ENCODE measurements around the gene MYCL.
A peak's percentile ranks its signal among the peaks of the same experiment; 100 is the strongest.

MYCL gene

DNA sequence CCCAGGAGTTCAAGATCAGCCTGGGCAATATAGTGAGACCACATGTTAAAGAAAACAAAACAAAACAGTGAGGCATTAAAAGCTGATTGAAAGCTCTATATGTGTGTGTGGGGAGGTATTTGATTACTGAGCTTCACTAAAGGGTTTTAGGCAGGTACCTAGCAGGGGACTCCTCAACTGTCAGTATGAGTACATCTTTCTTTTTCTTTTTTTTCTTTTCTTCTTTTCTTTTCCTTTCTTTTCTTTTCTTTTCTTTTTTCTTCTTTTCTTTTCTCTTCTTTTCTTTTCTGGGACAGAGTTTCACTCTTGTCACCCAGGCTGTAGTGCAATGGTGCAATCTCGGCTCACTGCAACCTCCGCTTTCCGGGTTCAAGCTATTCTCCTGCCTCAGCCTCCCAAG, 8.5 kb upstream of the MYCL start:
- no peak overlapping the region for H3K9ac ChIP-seq (ENCODE audit: low read length)
- H3K4me3 ChIP-seq (ENCODE audit: low read length): no peak overlapping the region
- H3K4me1 ChIP-seq (ENCODE audit: control insufficient read depth, insufficient read depth, low read length): no peaks in the 10 kb centered on the region
- peaks cover 3% of the 10 kb centered on the region for H3K9me3 ChIP-seq (ENCODE audit: control insufficient read depth, low read length)
- H3K27me3 ChIP-seq (ENCODE audit: control insufficient read depth, insufficient read depth, low read length): no peaks in the 10 kb centered on the region
- no peaks in the 10 kb centered on the region for H3K36me3 ChIP-seq (ENCODE audit: control insufficient read depth, insufficient read depth, low read length)

DNA sequence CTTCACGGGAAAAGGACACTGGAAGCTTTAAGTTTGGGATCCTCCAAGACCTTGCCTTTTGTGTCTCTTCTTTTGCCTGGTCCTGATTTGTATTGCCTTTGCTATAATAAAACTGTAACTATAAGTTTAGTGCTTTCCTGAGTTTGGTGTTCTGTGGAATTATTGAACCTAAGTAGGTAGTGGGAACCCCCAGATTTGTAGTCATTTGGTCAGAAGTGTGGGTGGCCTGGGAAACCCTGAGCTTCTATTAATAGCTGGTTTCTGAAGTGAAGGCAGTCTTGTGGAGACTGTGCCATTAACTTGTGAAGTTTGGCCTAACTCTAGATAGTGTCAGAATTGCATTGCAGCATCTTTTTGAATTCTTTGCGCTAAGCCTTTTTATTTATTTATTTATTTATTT, 6.8 kb upstream of the MYCL start:
- no peak overlapping the region for H3K4me3 ChIP-seq (ENCODE audit: low read length)
- H3K36me3 ChIP-seq (ENCODE audit: control insufficient read depth, insufficient read depth, low read length): no peaks in the 10 kb centered on the region
- no peaks in the 10 kb centered on the region for H3K27me3 ChIP-seq (ENCODE audit: control insufficient read depth, insufficient read depth, low read length)
- no peaks in the 10 kb centered on the region for H3K4me1 ChIP-seq (ENCODE audit: control insufficient read depth, insufficient read depth, low read length)
- no peak overlapping the region for H3K9ac ChIP-seq (ENCODE audit: low read length)
- H3K9me3 ChIP-seq (ENCODE audit: control insufficient read depth, low read length): peaks cover 3% of the 10 kb centered on the region

DNA sequence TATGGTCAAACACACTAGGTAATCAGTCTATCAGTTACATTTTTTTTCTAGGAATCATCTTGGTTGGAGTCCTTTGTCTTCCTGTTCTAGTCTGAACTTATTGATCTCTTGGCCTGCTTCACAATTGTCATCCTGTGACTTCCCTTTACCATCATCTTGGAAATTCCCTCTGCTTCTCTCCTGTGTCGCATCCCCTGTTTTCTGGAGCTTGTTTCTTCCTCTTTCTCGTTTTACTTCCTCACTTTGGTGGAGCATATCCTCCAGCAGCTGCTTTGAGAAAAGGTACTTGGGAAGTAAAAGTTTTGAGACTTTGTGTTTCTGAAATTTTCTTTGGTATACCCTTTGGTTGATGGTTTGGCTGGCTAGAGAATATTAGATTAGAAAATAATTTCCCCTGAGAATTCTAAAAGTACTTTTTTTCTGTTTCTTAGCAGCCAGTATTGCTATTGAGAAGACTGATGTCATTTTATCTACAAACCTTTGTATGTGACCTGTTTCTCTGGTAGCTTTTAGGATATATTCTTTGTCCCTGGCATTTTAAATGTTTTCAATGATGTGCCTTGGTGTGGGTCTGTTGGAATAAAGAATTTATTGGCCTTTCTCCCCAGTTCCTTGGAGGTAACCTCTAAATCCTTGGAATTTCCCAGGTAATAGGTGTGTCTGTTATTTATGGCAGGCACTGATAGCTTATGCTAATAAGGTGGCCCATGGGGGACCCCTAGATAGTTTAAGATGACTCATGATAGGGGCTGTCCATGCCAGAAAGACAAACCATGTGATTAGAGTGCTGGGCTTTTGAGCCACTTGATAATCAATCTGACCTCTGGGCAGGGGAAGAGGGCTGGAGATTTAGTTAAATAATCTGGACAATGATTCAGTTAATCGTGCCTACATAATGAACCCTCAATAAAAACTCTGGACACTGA, 6.1 kb upstream of the MYCL start:
- H3K4me1 ChIP-seq (ENCODE audit: control insufficient read depth, insufficient read depth, low read length): no peaks in the 10 kb centered on the region
- no peak overlapping the region for H3K4me3 ChIP-seq (ENCODE audit: low read length)
- peaks cover 3% of the 10 kb centered on the region for H3K9me3 ChIP-seq (ENCODE audit: control insufficient read depth, low read length)
- no peak overlapping the region for H3K9ac ChIP-seq (ENCODE audit: low read length)
- H3K36me3 ChIP-seq (ENCODE audit: control insufficient read depth, insufficient read depth, low read length): no peaks in the 10 kb centered on the region
- peaks cover 6% of the 10 kb centered on the region for H3K27me3 ChIP-seq (ENCODE audit: control insufficient read depth, insufficient read depth, low read length)

DNA sequence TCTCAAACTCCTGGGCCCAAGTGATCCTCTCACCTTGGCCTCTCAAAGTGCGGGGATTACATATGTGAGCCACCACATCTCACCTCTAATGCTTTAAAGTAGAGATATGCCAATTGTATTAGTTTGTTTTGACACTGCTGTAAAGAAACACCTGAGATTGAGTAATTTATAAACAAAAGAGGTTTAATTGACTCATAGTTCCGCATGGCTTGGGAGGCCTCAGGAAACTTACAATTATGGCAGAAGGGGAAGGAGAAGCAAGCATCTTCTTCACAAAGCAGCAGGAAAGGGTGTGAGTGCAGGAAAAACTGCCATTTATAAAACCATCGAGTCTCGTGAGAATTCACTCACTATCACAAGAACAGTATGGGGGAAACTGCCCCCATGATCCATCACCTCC, 3.5 kb upstream of the MYCL start:
- Histone ChIP-seq H3K9ac (ENCODE audit: low read length) (no peak overlapping the region), H3K36me3 (ENCODE audit: control insufficient read depth, insufficient read depth, low read length) (no peaks in the 10 kb centered on the region), H3K9me3 (ENCODE audit: control insufficient read depth, low read length) (peaks cover 3% of the 10 kb centered on the region), H3K27me3 (ENCODE audit: control insufficient read depth, insufficient read depth, low read length) (peaks cover 21% of the 10 kb centered on the region), H3K4me1 (ENCODE audit: control insufficient read depth, insufficient read depth, low read length) (peaks cover 7% of the 10 kb centered on the region), H3K4me3 (ENCODE audit: low read length) (no peak overlapping the region)

DNA sequence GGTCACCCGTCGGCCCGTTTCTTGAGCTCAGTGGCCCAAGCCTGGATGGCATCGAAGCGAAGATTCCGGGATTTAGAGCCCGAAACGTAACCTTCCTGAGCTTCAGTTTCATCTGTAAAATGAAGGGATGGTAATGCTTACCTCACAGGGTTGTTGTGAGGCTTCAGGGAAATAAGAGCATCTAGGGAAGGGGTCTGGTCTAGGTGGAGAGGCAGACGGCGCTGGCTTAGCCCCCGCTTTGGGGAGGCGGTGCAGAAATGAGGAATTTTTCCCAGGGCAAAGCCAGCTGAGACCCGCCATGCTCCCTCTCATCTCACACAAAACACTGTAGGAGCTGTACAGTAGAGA, 717 bp upstream of the MYCL start:
- Histone ChIP-seq H3K4me1 (ENCODE audit: control insufficient read depth, insufficient read depth, low read length) (peaks cover 31% of the 10 kb centered on the region), H3K36me3 (ENCODE audit: control insufficient read depth, insufficient read depth, low read length) (no peaks in the 10 kb centered on the region), H3K9ac (ENCODE audit: low read length) (peak overlapping the region; percentile 66), H3K27me3 (ENCODE audit: control insufficient read depth, insufficient read depth, low read length) (peaks cover 24% of the 10 kb centered on the region), H3K9me3 (ENCODE audit: control insufficient read depth, low read length) (no peaks in the 10 kb centered on the region), H3K4me3 (ENCODE audit: low read length) (no peak overlapping the region)

DNA sequence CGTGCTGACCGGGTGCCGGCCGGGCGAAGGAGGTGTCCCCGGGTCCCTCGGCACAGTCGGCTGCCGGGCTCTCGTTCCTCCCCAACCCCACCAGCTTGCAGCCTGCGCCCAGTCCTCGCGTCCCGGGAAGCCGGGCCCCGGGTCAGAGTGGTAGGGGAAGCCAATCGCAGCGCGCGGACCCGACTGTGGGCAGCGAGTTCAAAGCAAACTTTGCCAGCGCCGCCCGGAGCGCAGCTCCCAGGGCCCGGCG, 328 bp downstream of the MYCL start:
- H3K9me3 ChIP-seq (ENCODE audit: control insufficient read depth, low read length): no peaks in the 10 kb centered on the region
- H3K27me3 ChIP-seq (ENCODE audit: control insufficient read depth, insufficient read depth, low read length): peaks cover 27% of the 10 kb centered on the region
- H3K4me1 ChIP-seq (ENCODE audit: control insufficient read depth, insufficient read depth, low read length): peaks cover 31% of the 10 kb centered on the region
- H3K4me3 ChIP-seq (ENCODE audit: low read length): peak overlapping the region; percentile 60
- H3K36me3 ChIP-seq (ENCODE audit: control insufficient read depth, insufficient read depth, low read length): no peaks in the 10 kb centered on the region
- H3K9ac ChIP-seq (ENCODE audit: low read length): peak overlapping the region; percentile 78

DNA sequence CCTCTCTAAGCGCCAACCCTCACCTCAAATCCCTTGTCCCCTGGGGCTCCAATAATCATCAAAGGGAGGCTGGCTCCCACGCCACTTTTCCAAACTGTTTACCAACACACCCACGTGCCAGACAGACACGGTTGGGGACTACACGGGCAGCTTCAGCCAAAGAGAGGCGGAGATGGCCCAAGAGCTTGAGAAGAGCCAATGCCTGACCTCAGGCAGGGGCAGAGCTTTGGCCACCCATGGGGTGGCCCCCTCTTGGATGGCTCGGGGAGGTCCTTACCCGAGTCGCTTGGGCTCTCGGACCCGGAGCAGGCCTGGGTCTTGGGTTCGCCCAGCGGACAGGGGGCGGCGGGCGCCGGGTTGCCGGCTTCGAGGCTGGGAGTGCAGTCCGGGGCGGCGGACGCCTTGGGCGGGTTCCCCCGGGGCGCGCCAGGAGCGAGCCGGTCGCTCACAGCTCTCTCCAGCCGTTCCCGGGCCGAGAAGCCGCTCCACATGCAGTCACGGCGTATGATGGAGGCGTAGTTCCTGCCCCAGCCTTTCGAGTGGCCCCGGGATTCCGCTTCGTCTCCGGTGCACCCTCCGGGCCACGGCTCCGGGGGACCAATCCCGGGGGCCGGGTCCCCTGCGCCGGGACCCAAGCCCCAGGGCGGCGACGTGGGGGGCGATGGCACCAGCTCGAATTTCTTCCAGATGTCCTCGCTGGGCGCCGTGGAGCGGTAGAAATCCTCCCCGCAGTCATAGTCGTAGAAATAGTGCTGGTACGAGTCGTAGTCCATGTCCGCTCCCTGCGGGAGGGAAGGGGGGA, 854 bp downstream of the MYCL start:
- Histone ChIP-seq H3K9ac (ENCODE audit: low read length) (peak overlapping the region; percentile 78), H3K36me3 (ENCODE audit: control insufficient read depth, insufficient read depth, low read length) (no peaks in the 10 kb centered on the region), H3K9me3 (ENCODE audit: control insufficient read depth, low read length) (no peaks in the 10 kb centered on the region), H3K27me3 (ENCODE audit: control insufficient read depth, insufficient read depth, low read length) (peaks cover 27% of the 10 kb centered on the region), H3K4me3 (ENCODE audit: low read length) (peak overlapping the region; percentile 60), H3K4me1 (ENCODE audit: control insufficient read depth, insufficient read depth, low read length) (peaks cover 31% of the 10 kb centered on the region)

DNA sequence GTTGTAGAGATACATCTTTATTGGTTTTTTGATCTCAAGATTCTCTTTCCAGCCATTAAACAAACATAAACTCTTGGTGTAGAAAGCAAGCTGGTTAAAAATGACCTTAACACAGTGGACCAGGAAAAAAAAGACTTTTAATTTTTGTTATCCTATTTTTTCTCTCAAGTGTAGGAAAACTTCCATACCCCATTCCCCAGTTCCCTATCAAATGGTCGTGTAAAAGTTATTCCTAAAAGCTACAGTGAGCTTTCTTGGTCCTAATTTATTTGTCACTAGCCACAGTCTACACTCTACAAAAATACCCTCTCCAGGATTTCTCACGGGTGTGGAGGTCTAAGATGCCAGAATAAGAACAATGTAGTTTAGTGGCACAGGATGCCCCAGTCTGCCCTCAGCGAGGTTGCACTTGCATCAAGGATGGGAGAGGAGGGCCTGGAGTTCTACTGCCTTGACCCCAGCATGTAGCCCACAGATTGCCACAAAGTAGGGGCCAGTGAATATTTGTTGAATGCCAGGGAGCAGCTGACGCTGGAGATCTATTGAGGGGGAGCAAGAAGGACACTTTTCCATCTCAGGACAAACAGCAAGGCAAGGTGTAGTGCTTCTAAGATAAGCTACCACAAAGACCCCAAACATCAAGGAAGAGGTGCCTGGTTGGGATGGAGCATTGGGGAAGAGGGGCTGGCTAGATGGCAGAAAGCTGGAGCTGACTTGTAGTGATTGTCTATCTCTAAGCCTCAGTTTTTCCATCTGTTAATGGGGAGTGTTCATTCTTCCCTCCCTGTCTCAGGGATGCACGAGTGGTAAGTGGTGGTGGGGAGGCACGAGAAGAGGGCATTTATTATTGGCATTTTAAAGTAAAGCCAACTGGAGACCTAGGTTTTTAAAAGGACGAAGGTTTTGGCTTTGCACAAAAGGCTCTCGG, 1.8 kb downstream of the MYCL start:
- H3K27me3 ChIP-seq (ENCODE audit: control insufficient read depth, insufficient read depth, low read length): peaks cover 27% of the 10 kb centered on the region
- H3K4me3 ChIP-seq (ENCODE audit: low read length): peak overlapping the region; percentile 17
- no peaks in the 10 kb centered on the region for H3K36me3 ChIP-seq (ENCODE audit: control insufficient read depth, insufficient read depth, low read length)
- H3K9me3 ChIP-seq (ENCODE audit: control insufficient read depth, low read length): no peaks in the 10 kb centered on the region
- H3K4me1 ChIP-seq (ENCODE audit: control insufficient read depth, insufficient read depth, low read length): peaks cover 31% of the 10 kb centered on the region
- peak overlapping the region; percentile 78 for H3K9ac ChIP-seq (ENCODE audit: low read length)

DNA sequence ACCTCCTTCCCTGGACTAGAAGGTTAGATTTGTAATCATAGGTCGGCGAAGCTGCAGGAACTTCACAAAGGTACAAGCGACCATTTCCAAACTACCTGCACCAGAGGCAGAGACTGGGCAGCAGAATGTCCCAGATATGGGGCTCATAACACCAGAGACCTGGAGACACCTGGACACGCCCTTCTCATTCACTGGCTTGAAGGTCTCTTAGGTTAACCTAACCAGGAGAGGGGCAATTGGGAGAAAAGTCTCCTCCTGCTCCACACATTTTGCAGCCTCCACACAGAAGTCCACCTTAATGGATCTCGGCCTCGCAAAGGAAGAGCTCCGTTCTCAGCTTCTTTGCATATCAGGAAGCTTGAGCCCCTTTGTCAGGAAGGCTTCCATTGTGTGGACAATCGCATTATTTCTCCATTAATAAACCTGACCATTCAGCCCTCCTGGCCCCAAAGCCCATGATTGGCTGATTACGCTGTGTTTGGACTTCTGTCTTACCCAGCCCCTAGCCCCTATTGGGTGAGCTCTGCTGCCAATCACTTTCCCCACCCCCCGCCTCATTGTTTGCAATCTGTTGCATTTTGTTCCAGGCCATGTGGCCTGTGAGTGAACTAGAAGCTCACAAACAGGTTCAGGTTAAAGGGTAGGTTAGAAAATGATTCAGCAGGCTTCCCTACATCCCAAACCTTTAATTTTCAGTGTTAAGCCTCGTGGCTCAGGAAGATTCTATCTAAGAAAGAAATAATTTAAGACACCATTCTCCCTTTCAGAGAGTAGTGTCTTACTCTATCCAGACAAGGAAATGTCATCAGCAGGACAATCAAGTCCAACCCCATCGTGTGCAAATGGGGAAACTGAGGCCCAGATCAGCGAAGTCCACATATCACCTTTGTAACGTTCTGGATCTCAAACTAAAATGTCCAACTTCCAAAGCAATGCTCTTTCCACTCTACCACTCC, 2.8 kb downstream of the MYCL start:
- no peak overlapping the region for H3K9ac ChIP-seq (ENCODE audit: low read length)

DNA sequence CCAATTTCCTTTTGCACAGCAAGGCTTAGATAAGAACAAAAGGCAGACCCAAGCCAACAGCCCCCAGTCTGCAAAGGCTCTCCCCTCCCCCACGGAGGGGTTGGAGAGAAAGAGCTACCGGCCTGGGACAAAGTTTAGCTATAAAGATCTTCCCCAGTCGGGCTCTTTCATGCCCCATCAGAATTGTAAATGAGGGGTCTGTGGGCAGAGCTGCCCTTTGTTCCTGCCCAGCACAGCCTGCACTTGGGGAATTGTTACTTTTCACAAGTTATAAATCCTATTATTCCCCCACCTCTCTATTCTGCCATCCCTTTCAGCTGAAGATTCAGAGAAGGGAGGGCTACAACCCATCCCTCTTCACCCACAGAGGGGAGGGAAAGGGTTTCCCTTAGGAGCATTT, 3.5 kb downstream of the MYCL start:
- H3K4me1 ChIP-seq (ENCODE audit: control insufficient read depth, insufficient read depth, low read length): peaks cover 34% of the 10 kb centered on the region
- H3K9ac ChIP-seq (ENCODE audit: low read length): no peak overlapping the region
- no peaks in the 10 kb centered on the region for H3K9me3 ChIP-seq (ENCODE audit: control insufficient read depth, low read length)
- H3K4me3 ChIP-seq (ENCODE audit: low read length): no peak overlapping the region
- no peaks in the 10 kb centered on the region for H3K36me3 ChIP-seq (ENCODE audit: control insufficient read depth, insufficient read depth, low read length)
- peaks cover 24% of the 10 kb centered on the region for H3K27me3 ChIP-seq (ENCODE audit: control insufficient read depth, insufficient read depth, low read length)

More for the DNA sequence above, 2.8 kb downstream of the MYCL start:
- Histone ChIP-seq H3K4me1 (ENCODE audit: control insufficient read depth, insufficient read depth, low read length) (peaks cover 31% of the 10 kb centered on the region), H3K36me3 (ENCODE audit: control insufficient read depth, insufficient read depth, low read length) (no peaks in the 10 kb centered on the region), H3K27me3 (ENCODE audit: control insufficient read depth, insufficient read depth, low read length) (peaks cover 27% of the 10 kb centered on the region), H3K4me3 (ENCODE audit: low read length) (no peak overlapping the region), H3K9me3 (ENCODE audit: control insufficient read depth, low read length) (no peaks in the 10 kb centered on the region)

All from mucosa of stomach (tissue), 1 donor.